Osteocyte (in vitro differentiated cells): ENCODE measurements around the gene CDKN2AIPNL. TPM values are rescaled to one million over a fixed set of nuclear protein-coding genes. Genes with fewer than 3 reads are reported as not detected.

Experiments used
- DNase-seq: peaks from one replicate; pipeline ENCODE4 v3.0.0; 2021; ENCODE audit warnings: mixed read lengths; ENCODE audit not compliant: unreplicated experiment; ENCODE audit errors: extremely low spot score
- H3K27ac Mint-ChIP-seq: one replicate; pipeline ENCODE4 v1.8.0; 2021; ENCODE audit warnings: mild to moderate bottlenecking, mixed read lengths; ENCODE audit not compliant: unreplicated experiment
- H3K27me3 Mint-ChIP-seq: one replicate; pipeline ENCODE4 v1.8.0; 2021; ENCODE audit warnings: mixed read lengths; ENCODE audit not compliant: unreplicated experiment
- H3K36me3 Mint-ChIP-seq: one replicate; pipeline ENCODE4 v1.8.0; 2021; ENCODE audit warnings: mixed read lengths; ENCODE audit not compliant: unreplicated experiment
- H3K4me1 Mint-ChIP-seq: one replicate; pipeline ENCODE4 v1.8.0; 2021; ENCODE audit warnings: mixed read lengths; ENCODE audit not compliant: unreplicated experiment
- H3K4me3 Mint-ChIP-seq: one replicate; pipeline ENCODE4 v1.8.0; 2021; ENCODE audit warnings: mild to moderate bottlenecking, moderate library complexity, mixed read lengths; ENCODE audit not compliant: unreplicated experiment
- H3K9me3 Mint-ChIP-seq: one replicate; pipeline ENCODE4 v1.8.0; 2021; ENCODE audit warnings: mixed read lengths; ENCODE audit not compliant: unreplicated experiment
- total RNA-seq: library from RNA; stranded (reverse); gene quantifications from 2 replicates; pipeline ENCODE4 v1.2.1, GENCODE V29; 2021
- TF ChIP-seq, protein P1 (sequence below): fragments of 200-600 bp; sonication (generic); IDR thresholded peaks from 2 replicates; pipeline ENCODE4 v1.5.0; 2021; ENCODE audit warnings: antibody characterized with exemption, mild to moderate bottlenecking, moderate library complexity

The CDKN2AIPNL gene
- total RNA-seq, 1 donor from 2014 or later: 19.5 TPM

DNA sequence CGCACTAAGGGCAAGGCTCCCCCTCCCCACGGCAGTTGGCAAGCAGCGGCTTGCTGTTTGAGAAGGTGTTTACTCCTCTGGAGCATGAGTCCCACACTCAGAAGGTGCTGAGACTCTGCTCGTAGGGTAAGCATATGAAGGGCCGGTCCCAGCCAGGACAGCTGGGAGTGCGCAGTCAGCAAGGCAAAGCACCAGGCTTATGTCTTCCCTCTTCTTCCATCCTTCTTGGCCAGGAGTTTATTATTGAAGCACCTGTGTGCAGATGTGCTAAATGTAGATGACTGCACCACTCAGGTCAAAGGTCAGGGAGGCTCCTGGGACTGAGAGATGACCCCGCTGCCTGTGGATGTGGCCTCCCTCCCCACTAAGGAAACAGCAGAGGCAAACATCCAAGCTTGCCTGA lies 27.0 kb upstream of the CDKN2AIPNL start:
- no peak overlapping the region for H3K27ac Mint-ChIP-seq

DNA sequence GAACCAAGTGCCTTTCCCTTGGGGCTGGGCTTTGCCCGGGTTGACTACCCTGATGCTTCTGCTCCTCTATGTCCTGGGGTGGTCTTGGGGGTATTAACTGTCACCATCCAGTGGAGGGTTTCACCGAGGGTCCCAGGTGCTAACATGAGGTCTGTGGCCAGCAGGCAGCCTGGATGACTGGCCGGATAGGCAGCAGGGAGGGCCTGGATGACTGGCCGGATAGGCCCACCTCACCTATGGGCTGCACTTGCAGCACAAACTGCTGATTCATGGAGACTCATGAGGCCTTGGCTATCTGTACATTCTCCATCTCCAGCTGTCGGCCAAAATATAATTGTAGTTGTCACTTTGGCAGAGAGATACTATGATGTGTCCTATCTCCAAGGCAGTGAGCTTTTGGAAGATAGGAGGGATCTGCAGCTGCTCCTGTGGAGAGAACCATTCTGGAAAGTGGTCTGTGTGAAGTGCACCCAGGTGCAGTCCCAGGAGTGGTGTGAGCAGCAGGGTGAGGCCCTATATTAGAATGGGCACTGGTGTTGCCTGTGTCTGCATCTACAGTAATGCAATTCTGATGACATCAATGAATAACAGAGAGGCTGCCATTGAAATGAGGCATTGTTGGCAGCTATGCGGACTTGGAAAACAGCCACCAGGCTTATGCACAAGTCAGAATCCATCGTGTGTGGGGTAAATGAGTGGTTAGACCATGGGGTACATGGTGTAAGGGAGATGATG lies 26.3 kb upstream of the CDKN2AIPNL start:
- Mint-ChIP-seq H3K27me3 (peaks cover 10% of the 10 kb centered on the region), H3K4me1 (peaks cover 8% of the 10 kb centered on the region), H3K9me3 (no peaks in the 10 kb centered on the region), H3K36me3 (no peaks in the 10 kb centered on the region), H3K4me3 (no peak overlapping the region), H3K27ac (no peak overlapping the region)
- no peak for DNase-seq
- TF ChIP-seq, protein P1, sequence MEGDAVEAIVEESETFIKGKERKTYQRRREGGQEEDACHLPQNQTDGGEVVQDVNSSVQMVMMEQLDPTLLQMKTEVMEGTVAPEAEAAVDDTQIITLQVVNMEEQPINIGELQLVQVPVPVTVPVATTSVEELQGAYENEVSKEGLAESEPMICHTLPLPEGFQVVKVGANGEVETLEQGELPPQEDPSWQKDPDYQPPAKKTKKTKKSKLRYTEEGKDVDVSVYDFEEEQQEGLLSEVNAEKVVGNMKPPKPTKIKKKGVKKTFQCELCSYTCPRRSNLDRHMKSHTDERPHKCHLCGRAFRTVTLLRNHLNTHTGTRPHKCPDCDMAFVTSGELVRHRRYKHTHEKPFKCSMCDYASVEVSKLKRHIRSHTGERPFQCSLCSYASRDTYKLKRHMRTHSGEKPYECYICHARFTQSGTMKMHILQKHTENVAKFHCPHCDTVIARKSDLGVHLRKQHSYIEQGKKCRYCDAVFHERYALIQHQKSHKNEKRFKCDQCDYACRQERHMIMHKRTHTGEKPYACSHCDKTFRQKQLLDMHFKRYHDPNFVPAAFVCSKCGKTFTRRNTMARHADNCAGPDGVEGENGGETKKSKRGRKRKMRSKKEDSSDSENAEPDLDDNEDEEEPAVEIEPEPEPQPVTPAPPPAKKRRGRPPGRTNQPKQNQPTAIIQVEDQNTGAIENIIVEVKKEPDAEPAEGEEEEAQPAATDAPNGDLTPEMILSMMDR: no peak

More for the DNA sequence above, 27.0 kb upstream of the CDKN2AIPNL start:
- Mint-ChIP-seq H3K9me3 (no peaks in the 10 kb centered on the region), H3K36me3 (no peaks in the 10 kb centered on the region), H3K4me1 (peaks cover 8% of the 10 kb centered on the region), H3K4me3 (no peak overlapping the region), H3K27me3 (peaks cover 6% of the 10 kb centered on the region)
- TF ChIP-seq, protein P1: no peak
- no peak for DNase-seq

DNA sequence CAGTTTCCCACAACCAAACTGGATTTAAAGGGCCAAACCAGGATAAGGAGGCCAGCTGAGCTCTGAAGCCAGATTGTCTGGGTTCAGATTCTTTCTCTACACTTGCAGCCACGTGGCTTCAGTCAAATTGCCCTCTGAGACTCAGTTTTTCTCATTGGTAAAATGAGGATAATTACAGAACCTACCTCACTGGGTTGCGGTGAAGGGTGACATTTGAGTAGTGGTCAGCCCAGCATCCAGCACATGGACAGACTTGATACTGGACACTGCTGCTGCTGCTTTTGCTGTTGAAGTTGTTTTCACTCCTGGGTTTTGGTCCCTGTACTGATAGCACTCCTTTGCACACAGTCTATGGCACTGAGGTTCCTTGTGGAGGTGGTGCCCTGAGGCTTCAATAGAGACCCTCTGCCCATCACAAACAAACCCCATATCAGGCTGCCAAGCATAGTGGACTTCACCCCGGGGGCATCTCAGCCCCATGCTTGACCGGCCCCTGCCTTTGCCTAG lies 25.7 kb upstream of the CDKN2AIPNL start:
- TF ChIP-seq, protein P1: no peak
- no peak for DNase-seq
- peaks cover 8% of the 10 kb centered on the region for H3K4me1 Mint-ChIP-seq
- peaks cover 15% of the 10 kb centered on the region for H3K27me3 Mint-ChIP-seq
- H3K9me3 Mint-ChIP-seq: no peaks in the 10 kb centered on the region
- no peak overlapping the region for H3K4me3 Mint-ChIP-seq
- no peak overlapping the region for H3K27ac Mint-ChIP-seq
- no peaks in the 10 kb centered on the region for H3K36me3 Mint-ChIP-seq

DNA sequence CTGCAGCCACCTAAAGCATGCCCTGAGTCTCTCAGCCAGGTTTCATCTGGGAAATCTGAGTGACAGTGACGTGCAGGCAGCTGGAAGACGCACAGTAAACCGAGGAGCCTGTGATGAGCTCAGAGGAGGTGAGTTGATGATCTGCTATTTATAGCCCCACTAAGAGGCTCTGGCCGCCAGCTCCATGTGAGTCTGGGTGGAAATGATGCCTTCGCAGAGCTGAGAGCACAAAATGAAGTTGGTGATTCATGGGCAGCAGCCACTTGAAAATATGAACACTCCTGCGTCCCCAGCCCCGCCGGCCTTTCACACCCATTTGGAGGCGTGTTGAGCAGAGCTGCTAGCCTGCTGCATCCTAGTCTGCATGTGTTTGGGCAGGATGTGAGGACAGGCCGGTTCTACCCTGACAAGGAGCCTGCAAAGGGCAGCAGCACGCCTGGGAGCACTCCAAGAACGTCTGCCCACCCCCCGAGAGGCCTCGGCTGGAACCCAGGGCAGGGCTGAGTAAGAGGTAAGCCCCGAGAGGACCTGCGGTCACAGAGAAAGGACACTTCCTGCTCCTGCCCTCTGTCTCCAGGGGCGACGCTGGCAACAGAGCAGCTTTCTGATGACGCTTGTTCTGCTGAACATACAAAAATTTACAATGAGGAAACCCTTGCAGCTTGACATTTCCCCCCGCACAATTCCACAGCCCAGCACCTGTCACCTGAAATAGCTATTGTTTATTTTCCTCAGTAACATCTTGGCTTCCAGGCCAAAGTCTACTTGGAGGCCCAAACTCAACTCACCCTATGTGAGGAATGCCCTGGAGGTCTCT lies 25.1 kb upstream of the CDKN2AIPNL start:
- no peak overlapping the region for H3K4me3 Mint-ChIP-seq
- TF ChIP-seq, protein P1: no peak
- no peaks in the 10 kb centered on the region for H3K36me3 Mint-ChIP-seq
- peaks cover 20% of the 10 kb centered on the region for H3K27me3 Mint-ChIP-seq
- no peaks in the 10 kb centered on the region for H3K9me3 Mint-ChIP-seq
- no peak for DNase-seq
- peaks cover 8% of the 10 kb centered on the region for H3K4me1 Mint-ChIP-seq
- no peak overlapping the region for H3K27ac Mint-ChIP-seq

DNA sequence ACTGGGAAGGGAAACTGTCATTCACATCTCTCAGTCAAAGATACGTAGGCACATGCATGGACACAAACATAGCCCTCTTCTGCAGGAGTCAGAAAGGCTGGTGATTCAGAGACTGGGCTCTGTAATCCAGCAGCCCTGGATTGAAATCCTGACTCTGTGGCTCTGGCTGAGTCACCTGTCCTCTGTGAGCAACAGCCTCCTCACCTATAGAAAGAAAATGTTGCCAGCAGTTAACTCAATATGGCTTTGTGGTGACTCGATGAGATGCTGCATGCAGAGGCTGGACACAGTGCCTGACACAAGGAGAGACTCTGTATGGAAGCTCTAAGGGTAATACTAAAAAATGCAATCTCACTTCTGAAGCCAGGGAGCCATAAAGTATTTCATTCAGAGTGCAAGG lies 23.9 kb upstream of the CDKN2AIPNL start:
- DNase-seq: no peak
- Mint-ChIP-seq H3K27ac (no peak overlapping the region), H3K9me3 (no peaks in the 10 kb centered on the region), H3K36me3 (no peaks in the 10 kb centered on the region), H3K4me1 (peaks cover 8% of the 10 kb centered on the region), H3K27me3 (peaks cover 24% of the 10 kb centered on the region), H3K4me3 (no peak overlapping the region)
- TF ChIP-seq, protein P1: no peak
